ENCODE results near the gene TGIF2.
"Not testable (repeated sequence)": the region's sequence is repeated elsewhere in the genome, so short reads cannot be mapped to it uniquely, and the experiment has no call there.

Gene TGIF2

GRCh38 chr20:36620917-36621316, 47.5 kb downstream of the TGIF2 start:
- no peak for DNase-seq

GRCh38 chr20:36623444-36623843, 50.0 kb downstream of the TGIF2 start:
- no peak for DNase-seq

- DNase-seq = no peak
Measured at GRCh38 chr20:36624068-36624943, 50.9 kb downstream of the TGIF2 start.

GRCh38 chr20:36624944-36625324, 51.5 kb downstream of the TGIF2 start:
- DNase-seq = no peak

GRCh38 chr20:36628076-36628475, 54.7 kb downstream of the TGIF2 start:
- no peak for DNase-seq

GRCh38 chr20:36629719-36630681, 56.6 kb downstream of the TGIF2 start:
- DNase-seq = peak; percentile 23

- no peak for DNase-seq
Measured at GRCh38 chr20:36631646-36632045, 58.2 kb downstream of the TGIF2 start.

GRCh38 chr20:36632147-36632486, 58.7 kb downstream of the TGIF2 start:
- no peak for DNase-seq

GRCh38 chr20:36632487-36633284, 59.3 kb downstream of the TGIF2 start:
- no peak for DNase-seq

GRCh38 chr20:36633285-36633772, 59.9 kb downstream of the TGIF2 start:
- no peak for DNase-seq

GRCh38 chr20:36634342-36634741, 60.9 kb downstream of the TGIF2 start:
- no peak for DNase-seq

GRCh38 chr20:36638876-36639400, 65.5 kb downstream of the TGIF2 start:
- not testable (repeated sequence) for DNase-seq

GRCh38 chr20:36641506-36641843, 68.1 kb downstream of the TGIF2 start:
- no peak for DNase-seq

GRCh38 chr20:36642136-36642535, 68.7 kb downstream of the TGIF2 start:
- no peak for DNase-seq
